Stimulated activated CD8-positive, alpha-beta memory T cell treated with anti-CD3 and anti-CD28 coated beads, Interleukin-15, amount 100 ng/mL, for 1 hour (primary cell): ENCODE results near the gene MAS1.
"Not testable (repeated sequence)": the region's sequence is repeated elsewhere in the genome, so short reads cannot be mapped to it uniquely, and the experiment has no call there.

ENCODE experiments used
- DNase-seq: peaks from one replicate; pipeline ENCODE4 v3.0.0-alpha.2; 2020; ENCODE audit warnings: low read depth

Gene MAS1

GRCh38 chr6:159919011-159919511 lies 28.3 kb downstream of the MAS1 start:
- no peak for DNase-seq

- no peak for DNase-seq
Measured at GRCh38 chr6:159919800-159920199, 29.0 kb downstream of the MAS1 start.

GRCh38 chr6:159924150-159924549 lies 33.4 kb downstream of the MAS1 start:
- DNase-seq: not testable (repeated sequence)

GRCh38 chr6:159926542-159927203 lies 35.9 kb downstream of the MAS1 start:
- no peak for DNase-seq

GRCh38 chr6:159929819-159930218 lies 39.0 kb downstream of the MAS1 start:
- DNase-seq: no peak

- DNase-seq: no peak
Measured at GRCh38 chr6:159931112-159931511, 40.3 kb downstream of the MAS1 start.

GRCh38 chr6:159931846-159932245 lies 41.1 kb downstream of the MAS1 start:
- DNase-seq: no peak

- no peak for DNase-seq
Measured at GRCh38 chr6:159933077-159933476, 42.3 kb downstream of the MAS1 start.

GRCh38 chr6:159934181-159934580 lies 43.4 kb downstream of the MAS1 start:
- no peak for DNase-seq

- no peak for DNase-seq
Measured at GRCh38 chr6:159935065-159935464, 44.3 kb downstream of the MAS1 start.

GRCh38 chr6:159935633-159936032 lies 44.8 kb downstream of the MAS1 start:
- DNase-seq: no peak

- DNase-seq: no peak
Measured at GRCh38 chr6:159939591-159940016, 48.8 kb downstream of the MAS1 start.
